Common myeloid progenitor, CD34-positive (primary cell): Measurements from ENCODE around the gene LTBP1.

Experiments used
- CTCF ChIA-PET: fragments of 350-600 bp; sonication (Branson Sonifier 250); formaldehyde crosslinking; loops from one replicate; lab custom pipeline; 2021; ENCODE audit warnings: antibody characterized with exemption; lab: Charles Lee
- POLR2A ChIA-PET: fragments of 350-600 bp; sonication (Branson Sonifier 250); formaldehyde crosslinking; loops from one replicate; lab custom pipeline; 2021; ENCODE audit warnings: antibody characterized with exemption; lab: Charles Lee
- DNase-seq, 3 donors: peaks; one replicate each; pipeline versions ENCODE4 v3.0.0 to v3.0.0-alpha.2; 2013
- H3K27ac ChIP-seq, 2 experiments: 1 replicate in 1 of 2; 2 replicates in 1 of 2; pipeline ENCODE4 v1.7.0; 2013; ENCODE audit warnings: inconsistent platforms in 2 of 2, low read length in 2 of 2, mild to moderate bottlenecking in 2 of 2, low read depth in 1 of 2, moderate library complexity in 1 of 2; ENCODE audit not compliant: severe bottlenecking in 2 of 2, insufficient read depth in 1 of 2, poor library complexity in 1 of 2
- H3K27me3 ChIP-seq, 5 experiments: replicated peaks in 2 of 5; 1 replicate in 3 of 5; 2 replicates in 2 of 5; pipeline versions ENCODE4 v1.6.1 to v1.7.0; 2013; ENCODE audit warnings: low read length in 4 of 5, mild to moderate bottlenecking in 2 of 5, moderate library complexity in 2 of 5, inconsistent platforms in 1 of 5; ENCODE audit not compliant: insufficient read depth in 5 of 5, control insufficient read depth in 4 of 5
- H3K36me3 ChIP-seq, 4 experiments: 1 replicate in 2 of 4; 2 replicates in 2 of 4; pipeline versions ENCODE4 v1.6.1 to v1.7.0; 2013; ENCODE audit warnings: low read length in 3 of 4, control low read depth in 1 of 4, mild to moderate bottlenecking in 1 of 4; ENCODE audit not compliant: control insufficient read depth in 4 of 4, insufficient read depth in 4 of 4
- H3K4me1 ChIP-seq, 4 experiments: 1 replicate in 3 of 4; 2 replicates in 1 of 4; pipeline versions ENCODE4 v1.6.1 to v1.7.1; 2013; ENCODE audit warnings: low read length in 3 of 4, mild to moderate bottlenecking in 3 of 4, control low read depth in 1 of 4, inconsistent platforms in 1 of 4, moderate library complexity in 1 of 4; ENCODE audit not compliant: control insufficient read depth in 4 of 4, insufficient read depth in 4 of 4; ENCODE audit errors: control extremely low read depth in 1 of 4
- H3K4me3 ChIP-seq, 7 experiments: 1 replicate in 4 of 7; 2 replicates in 3 of 7; pipeline versions ENCODE4 v1.5.1 to v1.7.0; 2013; ENCODE audit warnings: mild to moderate bottlenecking in 7 of 7, low read length in 6 of 7, moderate library complexity in 6 of 7, inconsistent platforms in 2 of 7, low read depth in 2 of 7, control low read depth in 1 of 7; ENCODE audit not compliant: insufficient read depth in 4 of 7, control insufficient read depth in 1 of 7; ENCODE audit errors: extremely low read depth in 1 of 7
- H3K9me3 ChIP-seq, 5 experiments: 1 replicate in 4 of 5; 2 replicates in 1 of 5; pipeline versions ENCODE4 v1.6.1 to v1.7.1; 2013; ENCODE audit warnings: low read length in 4 of 5, mild to moderate bottlenecking in 2 of 5, inconsistent platforms in 1 of 5, low read depth in 1 of 5, moderate library complexity in 1 of 5; ENCODE audit not compliant: control insufficient read depth in 4 of 5, insufficient read depth in 2 of 5; ENCODE audit errors: control extremely low read depth in 1 of 5
- WGBS: methylation state at CpG from one replicate; pipeline ENCODE4 v1.1.5; 2013; ENCODE audit not compliant: insufficient coverage; 5-methylcytosine and 5-hydroxymethylcytosine counted together

LTBP1 gene

DNA sequence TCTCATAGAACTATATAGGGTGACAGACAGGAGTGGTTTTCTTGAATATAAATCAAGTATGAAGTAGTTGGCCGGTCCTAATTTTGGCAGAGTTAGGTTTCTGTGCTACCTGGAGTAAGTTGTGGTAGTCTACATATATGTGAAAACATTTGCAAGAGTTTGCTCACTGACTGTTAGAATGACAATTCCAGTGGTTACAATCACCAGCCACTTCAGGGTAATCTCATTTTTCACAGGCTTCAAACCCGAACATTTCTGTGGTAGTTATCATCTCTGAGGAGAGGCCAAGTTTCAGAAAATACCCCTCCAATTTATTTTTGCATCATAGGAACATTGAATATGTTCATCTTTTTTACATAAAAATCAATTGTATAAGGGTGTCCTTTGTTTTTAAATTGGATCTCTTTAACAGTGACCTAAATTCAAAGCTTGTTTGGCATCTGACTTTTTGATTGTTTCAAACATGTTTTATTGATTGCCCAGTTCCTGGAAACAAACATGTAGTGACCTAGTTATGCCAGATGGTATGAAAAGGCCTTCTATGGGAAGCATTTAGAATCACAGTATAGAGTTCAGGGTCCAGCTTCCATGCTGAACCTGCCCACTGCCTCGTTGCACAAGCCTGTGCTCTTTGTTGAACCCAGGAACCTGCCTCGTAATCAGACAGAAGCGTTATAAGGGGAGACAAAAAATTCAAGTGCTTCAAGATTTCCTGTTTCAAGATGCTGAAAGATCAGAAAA is 250.6 kb downstream of the LTBP1 start:
- ChIA-PET POLR2A (no interaction called here), CTCF (no interaction called here)
- H3K27ac ChIP-seq: no peak overlapping the region
- H3K36me3 ChIP-seq: no peaks in the 10 kb centered on the region
- H3K4me1 ChIP-seq: no peaks in the 10 kb centered on the region
- WGBS: 100% methylated on average over 1 of the region's 5 CpGs
- DNase-seq: no peak
- no peak overlapping the region for H3K4me3 ChIP-seq
- no peaks in the 10 kb centered on the region for H3K9me3 ChIP-seq
- H3K27me3 ChIP-seq: no peaks in the 10 kb centered on the region

- H3K4me1 ChIP-seq: no peaks in the 10 kb centered on the region
- ChIA-PET POLR2A (interaction anchor here (0.6 kb wide), 1 partner anchor 99 kb away, joined by 3 read pairs; no protein-coding TSS in a partner anchor), CTCF (no interaction called here)
- H3K27me3 ChIP-seq: no peaks in the 10 kb centered on the region
- H3K9me3 ChIP-seq: no peaks in the 10 kb centered on the region
- no peak overlapping the region for H3K27ac ChIP-seq
- no peaks in the 10 kb centered on the region for H3K36me3 ChIP-seq
- no peak overlapping the region for H3K4me3 ChIP-seq
- DNase-seq: no peak
- WGBS: 94% methylated on average over 8 of the region's 9 CpGs
Observed at GRCh38 chr2:33202641-33203522, 256.1 kb downstream of the LTBP1 start.

- WGBS: no CpG with 5 or more reads among the region's 2 CpGs
- ChIA-PET POLR2A (no interaction called here), CTCF (no interaction called here)
- Histone ChIP-seq H3K4me3 (no peak overlapping the region), H3K27ac (no peak overlapping the region), H3K36me3 (no peaks in the 10 kb centered on the region), H3K4me1 (peaks cover 0 to 2% (median 0%) of the 10 kb centered on the region in 4 experiments), H3K27me3 (no peaks in the 10 kb centered on the region), H3K9me3 (no peaks in the 10 kb centered on the region)
- no peak for DNase-seq
Observed at GRCh38 chr2:33204945-33205344, 258.2 kb downstream of the LTBP1 start.

- H3K9me3 ChIP-seq: no peaks in the 10 kb centered on the region
- no peaks in the 10 kb centered on the region for H3K36me3 ChIP-seq
- no peaks in the 10 kb centered on the region for H3K27me3 ChIP-seq
- peaks cover 0 to 5% (median 2%) of the 10 kb centered on the region in 4 experiments for H3K4me1 ChIP-seq
- no peak for DNase-seq
- ChIA-PET POLR2A (no interaction called here), CTCF (no interaction called here)
- H3K27ac ChIP-seq: no peak overlapping the region
- WGBS: no CpG with 5 or more reads among the region's 1 CpG
- H3K4me3 ChIP-seq: no peak overlapping the region
Observed at GRCh38 chr2:33205693-33206434, 259.1 kb downstream of the LTBP1 start.

DNA sequence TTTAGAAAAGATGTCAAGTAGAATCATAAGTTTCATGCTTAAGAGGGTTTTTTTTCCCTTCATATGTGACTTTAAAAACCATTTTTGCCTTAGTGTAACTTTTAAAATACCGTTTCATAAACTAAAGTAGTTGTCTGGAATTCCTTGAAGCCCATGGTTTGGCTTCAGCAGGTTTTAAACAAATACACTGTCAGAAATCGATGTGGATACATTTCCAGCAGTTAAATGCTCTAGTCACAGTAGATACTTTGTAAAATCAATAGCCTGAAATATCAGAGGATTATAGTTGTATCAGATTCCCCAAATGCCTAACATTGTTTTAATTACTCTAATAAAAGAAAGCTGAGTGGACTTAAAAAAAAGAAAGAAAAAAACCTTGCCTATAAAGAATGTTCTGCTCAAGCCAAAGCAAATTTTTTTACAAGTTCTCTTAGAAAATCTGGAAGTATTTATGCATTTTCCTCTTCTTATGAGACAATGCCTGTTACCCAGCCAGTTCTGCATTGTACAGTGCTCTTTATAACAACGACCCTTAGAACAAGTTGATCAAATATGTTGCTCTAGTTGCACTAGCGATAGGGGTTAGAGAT is 260.5 kb downstream of the LTBP1 start:
- no peak for DNase-seq
- Histone ChIP-seq H3K27ac (no peak overlapping the region), H3K9me3 (no peaks in the 10 kb centered on the region), H3K4me3 (no peak overlapping the region), H3K27me3 (no peaks in the 10 kb centered on the region), H3K36me3 (no peaks in the 10 kb centered on the region), H3K4me1 (peaks cover 0 to 5% (median 2%) of the 10 kb centered on the region in 4 experiments)
- POLR2A ChIA-PET: no interaction called here
- CTCF ChIA-PET: no interaction called here
- 100% methylated on average over 2 of the region's 4 CpGs for WGBS

DNA sequence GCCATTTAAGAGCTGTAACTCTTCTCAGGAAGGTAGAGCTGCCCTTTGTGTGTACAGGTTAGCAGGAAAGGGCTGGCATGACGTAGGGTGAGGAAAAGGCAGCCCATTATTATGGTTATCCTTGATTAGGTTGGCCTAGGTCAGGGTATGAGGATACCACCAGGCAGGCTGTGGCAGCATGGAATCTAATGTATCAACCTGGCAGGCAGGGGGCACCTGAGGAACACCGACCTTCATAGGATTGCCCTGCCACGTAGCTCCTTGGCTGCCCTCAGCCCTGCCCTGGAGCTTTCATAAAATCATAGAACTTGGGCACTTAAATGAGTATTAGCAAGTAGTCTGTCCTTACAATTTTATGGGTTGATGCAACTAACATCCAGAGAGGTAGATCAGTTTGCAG is 261.6 kb downstream of the LTBP1 start:
- POLR2A ChIA-PET: no interaction called here
- Histone ChIP-seq H3K4me3 (no peak overlapping the region), H3K27me3 (no peaks in the 10 kb centered on the region), H3K36me3 (no peaks in the 10 kb centered on the region), H3K9me3 (no peaks in the 10 kb centered on the region), H3K4me1 (peaks cover 0 to 5% (median 2%) of the 10 kb centered on the region in 4 experiments), H3K27ac (no peak overlapping the region)
- WGBS: 94% methylated on average over 3 of the region's 3 CpGs
- DNase-seq: peak in 2 of 3 donors; percentile 13 to 16
- CTCF ChIA-PET: interaction anchor here (0.6 to 1.2 kb wide), 3 partner anchors 29 to 403 kb away, joined by 3 read pairs; no protein-coding TSS in a partner anchor
